Eye (tissue), 1 donor: Measurements from ENCODE around the gene MKKS.
A peak's percentile ranks its signal among the peaks of the same experiment; 100 is the strongest.

Source experiments
- DNase-seq: peaks from one replicate; pipeline ENCODE4 v3.0.0-alpha.2; 2015

MKKS gene

DNA sequence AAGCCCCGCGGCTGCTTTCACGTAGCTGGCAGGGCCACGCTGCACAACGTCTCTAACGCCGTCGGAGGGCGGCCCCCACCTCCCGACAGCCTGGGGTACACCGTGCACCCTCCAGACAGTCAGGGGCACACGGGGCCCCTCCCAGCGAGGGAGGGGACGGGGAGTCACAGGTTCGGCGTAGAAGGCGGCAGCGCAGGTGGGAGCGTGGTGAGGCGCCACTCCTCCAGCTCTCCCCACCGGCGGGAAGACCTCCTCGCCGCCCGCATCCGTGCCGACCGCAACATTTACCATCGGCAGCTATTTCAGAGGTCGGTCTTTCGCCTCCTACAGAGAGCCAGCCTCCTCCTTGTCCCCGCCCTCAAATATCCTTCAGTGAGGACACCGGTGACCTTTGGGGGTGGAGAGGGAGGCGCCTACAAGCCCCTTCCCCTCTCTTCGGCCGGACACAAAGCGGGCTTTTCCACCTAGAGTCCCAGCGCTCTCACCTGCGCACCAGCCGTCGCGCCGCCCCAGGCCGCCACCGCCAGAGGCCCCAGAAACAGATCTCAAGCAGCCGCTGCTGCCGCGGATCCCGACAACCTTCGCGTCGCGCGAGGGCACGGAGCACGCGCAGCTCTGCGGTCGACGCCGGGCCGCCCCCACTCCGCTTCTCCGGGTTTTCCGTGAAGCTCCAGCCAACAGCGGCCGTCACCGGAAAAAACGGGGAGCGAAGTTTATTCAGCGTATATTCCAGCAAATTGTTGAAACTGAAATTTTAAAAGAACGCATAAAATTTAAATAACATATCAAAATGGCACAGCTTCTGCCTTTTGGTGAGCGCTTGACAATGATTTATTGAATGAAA is at the start of gene MKKS:
TSS of gene MKKS (minus strand) at position 600 of the 844 bp plus-strand sequence. CDS start 20,708 bp downstream, outside the sequence.
- peak; percentile 97 for DNase-seq

DNA sequence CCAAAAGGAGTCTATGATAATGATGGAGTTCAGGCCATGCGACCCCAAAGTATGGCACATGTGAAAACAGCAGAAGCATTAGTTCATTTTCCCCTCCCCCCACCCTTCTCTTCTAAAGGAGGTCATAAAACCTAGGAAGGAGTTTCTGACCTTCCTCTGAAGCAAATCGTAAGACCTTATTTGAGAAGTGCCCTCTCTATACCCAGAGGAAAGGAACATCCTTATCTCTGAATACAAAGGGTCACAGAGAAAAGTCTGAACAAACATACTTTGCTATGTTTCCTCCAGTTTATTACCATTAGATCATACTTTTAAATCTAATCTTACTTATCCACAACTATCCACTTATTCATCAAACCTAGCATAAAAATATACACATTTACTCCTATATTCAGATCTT is 49.7 kb upstream of the MKKS start:
- no peak for DNase-seq

DNA sequence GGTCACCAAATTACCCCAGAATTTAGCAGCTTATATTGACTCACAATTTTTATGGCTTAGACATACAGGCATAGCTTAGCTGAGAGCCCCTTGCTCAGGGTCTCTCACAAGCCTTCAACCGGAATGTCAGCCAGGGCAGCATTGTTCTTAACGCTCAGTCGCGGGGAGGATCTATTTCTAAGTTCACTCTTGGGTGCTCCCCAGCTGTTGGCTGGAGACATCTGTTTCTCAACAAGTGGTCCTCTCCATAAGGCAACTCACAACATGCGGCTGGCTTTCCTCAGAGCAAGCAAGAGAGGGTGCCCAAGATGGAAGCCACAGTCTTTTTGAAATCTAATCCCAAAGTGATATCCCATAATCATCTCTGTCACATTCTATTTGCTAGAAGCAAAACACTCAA is 47.7 kb upstream of the MKKS start:
- DNase-seq, result no peak

DNA sequence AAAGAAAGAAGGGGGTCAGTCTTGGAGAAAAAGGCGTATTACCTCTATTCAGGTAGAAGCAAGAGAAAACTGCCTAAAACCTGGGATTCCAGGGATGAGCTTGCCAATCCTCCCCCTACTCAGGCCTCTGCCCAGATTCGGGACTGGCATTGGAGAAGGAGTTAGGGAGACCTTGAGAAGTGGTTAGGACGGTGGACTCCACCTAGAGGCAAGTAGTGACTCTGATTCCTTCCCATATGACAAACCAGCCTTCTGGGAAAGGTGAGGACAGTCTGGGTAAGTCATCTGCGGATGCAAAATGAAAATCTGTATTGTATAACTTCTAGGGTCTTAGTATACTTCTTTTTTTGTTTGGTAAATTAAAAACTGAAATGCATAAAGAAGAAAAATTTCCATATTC is 44.9 kb upstream of the MKKS start:
- no peak for DNase-seq

DNA sequence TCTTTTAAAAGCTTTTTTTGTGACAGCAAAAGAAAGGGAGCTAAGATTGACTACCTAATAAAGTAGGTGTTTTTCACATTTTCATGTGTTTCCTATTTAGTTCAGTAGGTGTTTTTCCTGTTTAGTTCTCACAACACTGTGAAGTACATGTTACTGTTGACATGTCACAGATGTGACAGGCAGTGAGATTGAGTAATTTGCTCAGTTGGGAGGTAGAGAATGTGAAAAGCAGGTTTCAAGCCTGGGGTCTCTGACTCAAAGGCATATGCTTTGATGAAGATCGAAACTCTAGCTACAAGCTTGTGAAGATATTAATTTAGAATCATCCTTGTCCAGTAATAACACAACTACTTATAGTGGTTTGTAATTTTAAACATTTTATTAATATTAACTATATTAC is 44.2 kb upstream of the MKKS start:
- no peak for DNase-seq

DNA sequence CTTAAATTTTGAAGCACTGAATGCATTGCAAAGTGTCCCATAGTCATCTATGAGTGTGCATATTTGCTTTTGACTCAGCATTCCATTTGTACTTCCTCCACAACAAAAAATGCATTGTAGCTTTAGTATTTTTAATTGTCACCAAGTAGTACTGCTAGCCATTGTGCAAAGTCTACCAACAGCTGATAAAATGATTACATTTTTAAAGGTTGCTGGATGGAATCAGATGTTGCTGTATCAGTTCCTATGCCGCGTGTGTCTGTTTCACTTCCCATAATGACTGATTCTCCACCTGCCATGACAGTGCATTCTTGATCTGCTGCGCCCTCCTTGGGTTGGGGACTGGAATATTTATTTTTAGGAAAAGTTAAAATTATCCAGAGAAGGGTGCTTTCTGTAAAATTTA is 42.3 kb upstream of the MKKS start:
- no peak for DNase-seq

DNA sequence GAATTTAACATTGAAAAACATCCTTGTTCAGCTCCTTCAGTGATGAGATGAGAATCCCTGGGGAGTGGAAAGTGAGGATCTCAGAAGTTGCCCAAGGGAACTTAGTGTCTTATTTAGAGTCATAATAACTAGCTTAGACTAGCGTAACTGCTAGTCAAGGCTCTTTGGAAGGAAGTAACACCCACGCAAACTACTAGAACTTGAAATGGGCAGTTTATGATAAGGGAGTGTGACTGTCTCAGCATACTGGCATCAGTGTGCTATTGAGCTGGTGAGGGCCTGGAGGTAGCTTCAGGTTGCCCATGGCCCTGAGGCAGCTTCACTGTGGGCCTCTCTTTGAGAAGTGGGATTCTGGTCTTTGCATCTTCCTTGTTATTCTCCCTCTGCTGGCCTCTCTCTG is 41.2 kb upstream of the MKKS start:
- no peak for DNase-seq

DNA sequence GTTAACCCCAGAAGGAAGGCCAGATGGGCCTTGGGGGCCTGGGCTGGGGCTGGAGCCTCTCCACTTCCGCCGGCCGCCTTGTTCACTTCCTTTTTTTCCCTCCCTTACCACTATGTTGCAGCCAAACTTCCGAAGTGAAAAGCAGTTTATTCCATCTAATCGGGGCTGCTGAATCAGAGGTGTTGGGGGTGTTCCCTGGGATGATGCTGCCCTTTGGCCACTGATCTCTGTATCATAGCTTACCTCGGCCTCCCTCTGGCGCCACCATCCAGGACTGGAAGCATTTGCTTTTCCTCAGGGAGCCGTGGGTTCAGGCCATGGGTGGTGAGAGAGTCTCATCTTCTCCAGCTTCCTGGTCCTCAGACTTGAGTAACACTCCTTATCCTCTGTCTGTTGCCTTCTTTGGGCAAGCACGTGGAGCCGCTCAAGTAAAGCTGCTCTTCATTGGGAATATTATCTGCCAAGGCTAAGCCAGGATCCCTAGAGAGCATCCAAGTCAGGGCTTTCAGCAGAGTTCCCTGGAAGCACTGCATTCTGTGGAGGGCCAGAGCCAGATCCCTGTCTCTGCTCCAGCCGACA is 40.7 kb upstream of the MKKS start:
- no peak for DNase-seq

DNA sequence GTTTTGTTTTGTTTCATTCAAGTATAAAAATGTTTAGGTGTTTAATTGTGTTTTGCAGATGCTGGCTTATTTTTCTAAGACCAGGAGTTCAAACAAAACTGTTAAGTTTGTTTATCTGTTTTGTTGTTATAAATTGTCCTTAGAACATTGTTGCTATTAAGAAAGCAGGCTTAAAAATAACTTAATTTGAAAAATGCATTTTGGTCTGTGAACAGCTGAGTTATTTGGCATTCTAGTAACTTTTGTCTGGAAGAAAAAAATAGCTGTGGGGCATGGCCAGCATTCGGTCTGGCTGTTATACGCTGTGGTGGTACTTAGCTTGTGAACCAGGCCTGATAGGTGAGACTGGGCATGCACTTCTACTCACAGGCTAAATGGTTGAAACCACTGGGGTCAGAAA is 38.8 kb upstream of the MKKS start:
- DNase-seq, result no peak

DNA sequence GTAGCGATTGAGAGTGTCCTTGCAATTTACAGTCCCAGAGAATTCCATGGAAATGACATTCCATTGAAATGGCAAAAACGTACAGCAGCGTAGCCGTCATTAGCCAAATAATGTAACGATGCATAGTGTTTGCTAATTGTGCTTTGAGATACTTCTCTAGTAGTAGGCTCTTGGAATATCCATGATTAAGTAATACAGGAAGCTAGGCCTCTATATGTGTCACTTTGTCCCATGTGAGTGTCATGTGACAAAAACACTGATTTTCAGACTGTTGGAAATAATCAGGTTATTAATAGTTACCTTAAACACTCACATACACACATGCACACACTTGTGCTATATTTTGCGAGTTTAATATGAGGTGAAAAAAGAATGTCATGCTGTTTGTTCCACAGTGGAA is 36.3 kb upstream of the MKKS start:
- DNase-seq, result no peak

DNA sequence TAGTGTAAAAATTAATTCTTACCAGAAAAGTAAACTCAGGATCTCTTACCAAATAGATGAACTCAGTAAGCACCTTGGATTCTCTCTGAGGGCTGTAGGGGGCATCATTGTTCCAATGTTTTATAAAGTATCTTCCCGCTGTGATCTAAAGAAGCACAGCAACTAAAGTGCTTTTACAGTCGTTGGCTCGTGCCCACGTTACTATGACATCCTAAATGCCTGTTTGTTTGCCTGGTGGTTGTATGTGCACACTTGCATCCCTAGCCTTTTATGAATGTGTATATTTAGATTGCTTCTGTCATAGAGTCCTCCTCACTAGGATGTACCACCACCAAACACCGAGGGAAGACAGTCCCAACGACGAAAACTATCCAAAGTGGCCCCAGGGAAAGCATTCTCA is 35.6 kb upstream of the MKKS start:
- DNase-seq, result peak; percentile 78

DNA sequence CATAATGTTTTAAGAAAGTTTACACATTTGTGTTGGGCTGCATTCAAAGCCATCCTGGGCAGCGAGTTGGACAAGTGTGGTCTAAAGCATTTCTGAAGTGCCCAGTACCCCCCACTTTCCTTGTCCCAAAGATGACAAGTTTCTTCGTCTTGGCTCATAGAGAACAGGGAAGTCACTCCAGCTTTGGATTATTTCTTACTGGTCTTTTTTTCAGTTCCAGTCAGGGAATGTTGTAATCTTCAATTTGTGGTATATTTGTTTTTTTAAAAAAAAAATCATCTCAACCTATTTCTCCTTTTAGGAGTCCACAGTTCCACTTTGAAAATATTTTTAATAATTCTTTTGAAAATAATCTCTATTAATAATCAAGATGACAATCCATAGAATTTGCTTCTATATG is 35.0 kb upstream of the MKKS start:
- no peak for DNase-seq

DNA sequence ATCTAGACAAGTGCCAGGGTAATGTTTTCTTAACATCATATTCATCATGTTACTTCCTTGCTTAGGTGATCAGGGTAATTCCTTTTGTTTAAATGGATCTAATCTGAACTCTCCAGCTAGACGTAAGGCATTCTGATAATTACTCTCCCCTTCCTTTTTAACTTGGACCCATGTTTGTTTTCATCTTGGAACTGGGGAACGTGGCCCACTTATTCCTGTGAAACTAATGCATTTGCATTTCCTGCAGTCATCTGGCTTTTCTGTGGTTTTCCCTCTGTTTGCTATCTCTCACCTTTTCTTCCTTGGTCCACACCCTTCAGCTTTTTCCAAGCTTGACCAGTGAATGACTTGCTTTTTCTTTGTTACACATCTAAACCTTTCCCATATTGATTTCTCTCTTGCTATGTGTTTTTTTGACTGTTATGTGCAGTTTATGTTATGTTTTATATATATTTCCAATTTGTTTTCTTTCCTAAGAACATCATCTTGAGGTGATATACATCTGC is 34.4 kb upstream of the MKKS start:
- DNase-seq, result no peak

DNA sequence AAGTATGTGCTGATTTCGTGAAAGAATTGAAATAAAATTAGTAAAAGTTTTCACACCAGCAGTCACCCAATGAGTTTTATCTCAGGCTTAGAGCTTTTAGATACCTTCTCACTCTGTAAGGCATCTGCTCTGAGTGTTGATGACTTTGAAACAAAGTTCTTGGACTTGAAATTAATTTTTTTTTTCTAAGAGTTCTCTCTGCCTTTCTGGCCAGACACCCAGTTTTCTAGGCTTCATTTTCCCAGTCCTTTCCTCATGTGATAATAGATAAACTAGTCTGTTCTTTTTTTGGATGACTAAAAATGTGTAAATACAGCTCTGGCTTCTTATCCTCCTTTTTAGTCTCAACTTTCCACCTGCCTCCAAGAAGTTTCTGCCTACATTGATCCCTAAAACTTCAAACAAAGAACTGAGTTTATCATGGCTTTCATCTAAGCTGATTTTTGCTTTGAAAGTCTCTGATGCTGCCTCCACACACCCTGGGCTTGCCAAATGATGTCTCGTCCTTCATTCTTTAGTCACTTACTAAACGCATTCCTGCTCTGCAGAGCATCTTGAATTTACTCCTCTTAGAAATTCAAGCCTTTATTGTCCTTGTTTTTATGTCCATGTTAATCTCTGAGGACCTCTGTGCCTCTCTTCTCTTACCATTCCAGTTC is 33.8 kb upstream of the MKKS start:
- DNase-seq, result no peak

DNA sequence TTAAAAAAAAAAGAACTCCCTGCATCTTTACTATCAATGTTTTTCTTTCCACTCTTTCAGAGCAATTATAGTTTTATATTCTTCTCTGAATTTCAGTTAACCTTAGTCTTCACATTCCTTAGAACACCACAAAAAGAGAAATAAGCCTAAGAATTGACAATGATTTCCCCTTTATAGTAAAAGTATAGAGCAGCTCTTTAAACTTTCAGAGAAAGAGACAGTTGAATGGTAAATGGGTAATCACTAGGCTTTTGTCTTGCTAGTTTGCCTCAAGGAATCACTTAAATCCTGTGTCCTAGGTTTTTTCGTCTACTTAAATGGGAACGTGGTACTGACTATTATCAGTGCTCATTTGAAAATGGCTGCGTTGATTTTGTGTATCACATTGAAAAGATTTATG is 32.8 kb upstream of the MKKS start:
- DNase-seq, result peak; percentile 29

DNA sequence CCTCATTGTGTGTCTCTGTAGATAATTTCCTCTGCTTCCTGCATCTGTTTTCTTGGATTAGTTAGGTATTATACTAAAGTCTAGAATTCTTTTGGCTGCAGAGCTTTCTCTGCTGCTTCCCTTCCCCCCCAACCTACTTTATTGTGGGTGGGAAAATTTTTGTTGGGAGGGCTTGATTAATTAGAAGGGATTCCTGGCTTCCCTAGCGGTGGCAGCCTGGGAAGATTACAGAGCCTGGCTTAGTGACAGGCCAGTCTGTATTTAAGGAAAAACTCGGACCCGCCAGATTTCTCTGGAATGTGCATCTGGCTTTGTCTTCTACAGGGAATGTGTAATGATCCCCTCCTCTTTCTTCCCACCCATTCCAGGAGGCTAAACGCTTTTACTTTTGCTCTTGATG is 32.3 kb upstream of the MKKS start:
- peak; percentile 67 for DNase-seq

DNA sequence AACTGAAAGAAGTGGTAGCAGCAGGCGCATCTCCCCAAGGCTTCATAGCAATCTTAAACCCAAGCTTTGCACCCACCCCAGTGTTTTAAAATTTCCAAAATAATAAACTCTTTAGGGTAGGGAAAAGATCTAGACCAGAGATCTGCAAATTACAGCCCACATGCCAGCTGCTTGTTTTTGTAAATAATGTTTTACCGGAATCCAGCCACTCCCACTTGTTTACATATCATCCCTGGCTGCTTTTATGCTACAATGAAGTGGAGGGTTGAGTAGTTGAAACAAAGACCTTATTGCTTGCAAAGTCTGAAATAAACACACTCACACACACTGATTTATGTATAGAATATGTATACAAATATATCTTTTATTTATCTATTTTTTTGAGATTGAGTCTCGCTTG is 31.1 kb upstream of the MKKS start:
- no peak for DNase-seq

DNA sequence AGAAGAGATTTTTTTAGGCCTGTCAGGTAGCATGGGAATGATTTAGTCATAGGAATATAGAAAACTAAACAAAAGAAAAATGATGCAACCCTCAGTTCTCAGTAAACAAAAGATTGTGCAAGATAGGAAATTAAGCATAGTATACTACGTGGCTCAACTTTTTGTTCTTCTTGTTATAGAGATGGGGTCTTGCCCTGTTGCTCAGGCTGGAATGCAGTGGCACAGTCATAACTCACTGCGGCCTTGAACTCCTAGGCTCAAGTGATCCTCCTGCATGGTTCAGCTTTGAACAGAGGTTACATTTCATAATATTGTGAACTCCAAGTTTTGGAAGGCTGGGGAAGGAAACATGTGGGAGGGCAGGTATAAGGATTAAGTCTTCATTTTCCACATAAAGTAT is 29.6 kb upstream of the MKKS start:
- no peak for DNase-seq

DNA sequence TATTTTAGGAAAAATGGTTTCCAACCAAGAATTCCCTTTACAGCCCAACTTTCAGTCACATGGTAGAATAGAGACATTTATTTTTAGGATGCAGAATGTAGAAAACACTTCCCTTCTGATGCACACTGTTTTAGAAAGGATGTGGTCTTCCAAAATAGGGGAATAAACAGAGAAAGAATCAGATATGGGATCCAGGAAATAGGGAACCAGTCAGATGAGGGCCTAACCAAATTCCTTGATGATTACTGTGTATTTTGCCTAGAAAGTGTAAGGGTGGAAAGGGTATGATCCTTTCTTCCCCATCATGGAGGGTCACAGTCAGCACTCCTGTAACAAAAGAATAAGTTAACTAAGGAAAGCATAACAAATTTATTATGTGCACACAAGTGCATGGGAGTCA is 28.5 kb upstream of the MKKS start:
- no peak for DNase-seq

DNA sequence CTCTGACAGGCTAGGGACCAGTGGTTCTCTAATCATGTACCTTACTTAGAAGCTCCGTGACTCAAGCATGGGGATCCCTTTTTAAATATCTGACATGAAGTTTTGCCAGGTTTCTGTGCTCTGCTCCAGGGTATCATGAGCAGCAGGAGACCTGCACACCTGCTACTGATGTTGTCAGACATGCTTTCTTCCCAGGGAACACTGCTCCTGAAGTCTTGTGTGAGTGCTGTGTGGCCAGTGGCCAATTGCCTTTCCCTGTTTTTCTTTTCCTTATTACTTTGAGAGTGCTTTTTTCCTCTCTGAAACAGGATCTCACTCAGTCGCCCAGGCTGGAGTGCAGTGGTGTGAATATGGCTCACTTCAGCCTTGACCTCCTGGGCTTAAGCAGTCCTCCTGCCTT is 27.5 kb upstream of the MKKS start:
- DNase-seq, result no peak

DNA sequence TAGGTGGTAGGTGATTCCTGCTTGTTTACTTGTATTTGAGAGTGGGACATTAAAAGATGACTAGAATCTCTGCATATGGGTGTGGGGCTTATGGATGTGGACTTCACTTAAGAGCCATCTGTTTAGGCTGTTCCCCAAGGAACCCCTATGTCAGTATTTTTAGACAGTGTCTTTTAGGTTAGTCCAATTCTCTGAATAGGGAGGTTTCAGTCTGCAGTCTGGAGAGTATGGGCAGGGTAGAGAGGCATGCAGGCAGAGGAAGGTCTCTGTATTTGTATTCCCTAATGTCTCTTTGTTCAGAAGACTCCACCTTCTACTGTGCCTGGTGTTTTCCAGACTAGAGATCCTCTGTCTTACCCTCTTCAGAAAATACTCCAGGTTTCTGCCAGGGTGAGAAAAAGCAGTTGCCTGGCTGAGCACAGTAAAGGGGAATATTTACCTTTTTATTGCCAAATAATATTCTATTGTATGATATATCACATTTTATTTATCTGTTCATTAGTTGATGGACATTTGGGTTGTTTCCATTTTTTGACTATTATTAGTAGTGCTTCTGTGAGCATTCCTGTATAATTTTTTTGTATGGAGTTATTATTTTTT is 20.2 kb upstream of the MKKS start:
- DNase-seq, result no peak

DNA sequence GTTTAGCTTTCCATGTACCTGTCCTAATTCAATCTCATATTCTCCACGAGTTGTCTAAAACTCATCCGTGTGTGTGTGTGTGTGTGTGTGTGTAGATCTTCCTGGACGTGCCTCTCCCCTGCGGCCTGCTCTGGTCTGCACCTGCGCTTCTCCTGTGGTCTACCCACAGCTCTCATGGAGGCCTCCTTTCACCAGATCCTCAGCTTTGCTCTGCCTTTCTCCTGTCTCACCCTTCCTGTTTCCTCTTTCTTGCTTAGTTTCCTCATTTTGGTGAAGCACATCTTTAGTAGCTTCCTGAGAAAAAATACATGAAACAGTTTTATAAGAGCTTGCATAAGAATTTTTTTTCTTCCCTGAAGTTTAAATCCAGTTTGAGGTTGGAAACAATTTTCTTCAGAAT is 19.2 kb upstream of the MKKS start:
- DNase-seq, result no peak

DNA sequence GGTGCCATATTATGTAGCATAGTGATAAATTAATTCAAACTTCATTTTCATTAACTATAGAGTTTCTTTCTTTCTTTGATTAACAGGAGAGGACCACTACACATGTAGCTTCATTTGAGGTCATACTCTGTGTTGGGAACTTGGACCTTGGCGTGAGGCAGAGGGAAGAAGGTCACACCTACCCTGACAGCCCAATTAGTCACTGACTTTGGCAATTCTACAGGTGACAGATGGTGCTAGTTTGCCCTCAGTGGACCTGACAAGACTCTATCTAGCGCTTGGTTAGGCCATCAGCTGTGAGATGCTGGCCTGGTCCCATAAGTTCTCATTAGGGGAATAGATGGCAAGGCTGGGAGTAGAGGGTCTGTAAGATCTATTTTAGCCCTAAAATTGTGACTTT is 15.2 kb upstream of the MKKS start:
- DNase-seq, result no peak
